NK-92 (cell line): Measurements from ENCODE around the gene MOB3A.
"Not testable (repeated sequence)": the region's sequence is repeated elsewhere in the genome, so short reads cannot be mapped to it uniquely, and the experiment has no call there.

Experiments used
- DNase-seq: peaks from one replicate; lab custom pipeline; 2025; ENCODE audit not compliant: unreplicated experiment; lab: John Stamatoyannopoulos, UW

MOB3A gene

GRCh38 chr19:2034729-2035589, 61.2 kb downstream of the MOB3A start:
- DNase-seq = no peak

- not testable (repeated sequence) for DNase-seq
These were observed 61.9 kb downstream of the MOB3A start for GRCh38 chr19:2034253-2034652.

- no peak for DNase-seq
These were observed 62.3 kb downstream of the MOB3A start for GRCh38 chr19:2033825-2034159.

- DNase-seq = no peak
These were observed 62.9 kb downstream of the MOB3A start for GRCh38 chr19:2033115-2033824.

- DNase-seq = no peak
These were observed 63.7 kb downstream of the MOB3A start for GRCh38 chr19:2032296-2032941.

- no peak for DNase-seq
These were observed 68.8 kb downstream of the MOB3A start for GRCh38 chr19:2027361-2027760.

GRCh38 chr19:2026770-2027169, 69.4 kb downstream of the MOB3A start:
- DNase-seq = no peak

- DNase-seq = no peak
These were observed 73.8 kb downstream of the MOB3A start for GRCh38 chr19:2022289-2022688.

GRCh38 chr19:2021453-2022140, 74.5 kb downstream of the MOB3A start:
- no peak for DNase-seq
